SK-N-SH (cell line): Measurements from ENCODE around the gene C8A. TPM values are rescaled to one million over a fixed set of nuclear protein-coding genes. Genes with fewer than 3 reads are reported as not detected.

Experiments
- CTCF ChIA-PET: fragments of 300-600, 350-600 bp; formaldehyde crosslinking; extraction: SDS; loops from one replicate; lab custom pipeline; 2021; lab: Yijun Ruan, JAX
- POLR2A ChIA-PET: fragments of 350-600 bp; sonication (Branson Sonifier 250); formaldehyde crosslinking; extraction: SDS; loops from one replicate; lab custom pipeline; 2020; ENCODE audit warnings: antibody characterized with exemption, inconsistent platforms; lab: Yijun Ruan, JAX
- DNase-seq: peaks from one replicate; pipeline ENCODE4 v3.0.0; 2012
- H2AFZ ChIP-seq: fragments of 200-600 bp; sonication (generic); 2 replicates; pipeline ENCODE4 v1.8.1; 2016; ENCODE audit warnings: antibody characterized with exemption, mild to moderate bottlenecking, low read depth
- H3F3A ChIP-seq: fragments of 200-600 bp; sonication (generic); replicated peaks from 2 replicates; pipeline ENCODE3; 2016; ENCODE audit warnings: antibody characterized with exemption, mild to moderate bottlenecking; ENCODE audit not compliant: insufficient read depth
- H3K27ac ChIP-seq, 2 experiments: fragments of 200-500 bp in 1 of 2; fragments of 200-600 bp in 1 of 2; sonication (Bioruptor generic) in 1 of 2; sonication (generic), shearing (Covaris generic) in 1 of 2; 2 replicates each; pipeline versions ENCODE4 v1.5.1 to v1.6.1; 2014 to 2016; ENCODE audit warnings: low read depth in 2 of 2, inconsistent platforms in 1 of 2, low read length in 1 of 2, mild to moderate bottlenecking in 1 of 2, mixed read lengths in 1 of 2
- H3K27me3 ChIP-seq: fragments of 200-600 bp; sonication (generic), shearing (Covaris generic); 2 replicates; pipeline ENCODE4 v1.6.1; 2016; ENCODE audit warnings: mixed run types; ENCODE audit not compliant: insufficient read depth
- H3K36me3 ChIP-seq, 2 experiments: fragments of 200-500 bp in 1 of 2; fragments of 200-600 bp in 1 of 2; sonication (Bioruptor generic) in 1 of 2; sonication (generic) in 1 of 2; replicated peaks in 1 of 2; 2 replicates each; pipeline versions ENCODE3 to v1.5.1; 2014 to 2016; ENCODE audit warnings: low read length in 1 of 2, mild to moderate bottlenecking in 1 of 2; ENCODE audit not compliant: insufficient read depth in 2 of 2, control insufficient read depth in 1 of 2
- H3K4me1 ChIP-seq, 2 experiments: fragments of 200-500 bp in 1 of 2; fragments of 200-600 bp in 1 of 2; sonication (Bioruptor generic) in 1 of 2; sonication (generic), shearing (Covaris generic) in 1 of 2; 2 replicates each; pipeline versions ENCODE4 v1.5.1 to v1.6.1; 2014 to 2016; ENCODE audit warnings: low read depth in 1 of 2, low read length in 1 of 2, mixed run types in 1 of 2; ENCODE audit not compliant: insufficient read depth in 2 of 2, control insufficient read depth in 1 of 2
- H3K4me2 ChIP-seq: fragments of 200-600 bp; sonication (generic), shearing (Covaris generic); 2 replicates; pipeline ENCODE4 v1.6.1; 2017; ENCODE audit warnings: mixed run types
- H3K4me3 ChIP-seq, 2 experiments: fragments of 200-500 bp in 1 of 2; fragments of 200-600 bp in 1 of 2; sonication (Bioruptor generic) in 1 of 2; sonication (generic), shearing (Covaris generic) in 1 of 2; 2 replicates each; pipeline versions ENCODE4 v1.5.1 to v1.8.1; 2014 to 2016; ENCODE audit warnings: low read depth in 2 of 2, inconsistent platforms in 1 of 2, low read length in 1 of 2, mild to moderate bottlenecking in 1 of 2, mixed read lengths in 1 of 2, moderate library complexity in 1 of 2
- H3K79me2 ChIP-seq: fragments of 200-600 bp; sonication (generic); 2 replicates; pipeline ENCODE4 v1.8.1; 2017; ENCODE audit warnings: mild to moderate bottlenecking; ENCODE audit not compliant: insufficient read depth
- H3K9ac ChIP-seq: fragments of 200-600 bp; sonication (generic); 2 replicates; pipeline ENCODE4 v1.6.1; 2017; ENCODE audit warnings: mixed run types
- H3K9me2 ChIP-seq: fragments of 200-600 bp; sonication (generic); 2 replicates; pipeline ENCODE4 v1.6.1; 2017; ENCODE audit warnings: mixed run types
- H3K9me3 ChIP-seq: fragments of 200-600 bp; sonication (generic); 2 replicates; pipeline ENCODE4 v1.6.1; 2017; ENCODE audit warnings: mixed run types, mild to moderate bottlenecking, moderate library complexity
- H4K20me1 ChIP-seq: fragments of 200-600 bp; sonication (generic); 2 replicates; pipeline ENCODE4 v1.6.1; 2017; ENCODE audit warnings: mild to moderate bottlenecking, mixed run types; ENCODE audit not compliant: insufficient read depth
- CHD2 ChIP-seq: fragments of 150-350 bp; IDR thresholded peaks from 2 replicates; pipeline ENCODE4 v1.6.1; 2018; ENCODE audit warnings: low read length; ENCODE audit not compliant: partially characterized antibody
- EZH2phosphoT487 ChIP-seq: fragments of 200-600 bp; sonication (generic); IDR thresholded peaks from 2 replicates; pipeline ENCODE4 v1.6.1; 2017; ENCODE audit warnings: low read depth, mixed run types, mild to moderate bottlenecking, antibody characterized with exemption, moderate library complexity, borderline replicate concordance
- FOSL2 ChIP-seq: IDR thresholded peaks from 2 replicates; pipeline ENCODE4 v1.4.0; 2012; ENCODE audit warnings: low read depth, mild to moderate bottlenecking, moderate library complexity, borderline replicate concordance
- FOXM1 ChIP-seq: IDR thresholded peaks from 2 replicates; pipeline ENCODE4 v1.4.0; 2012; ENCODE audit warnings: low read depth, mild to moderate bottlenecking
- GABPA ChIP-seq: IDR thresholded peaks from 2 replicates; pipeline ENCODE4 v1.4.0; 2012; ENCODE audit warnings: low read depth, mild to moderate bottlenecking
- MEF2A ChIP-seq: IDR thresholded peaks from 2 replicates; pipeline ENCODE4 v1.4.0; 2012; ENCODE audit warnings: low read depth, borderline replicate concordance
- MXI1 ChIP-seq: IDR thresholded peaks from 2 replicates; pipeline ENCODE4 v1.6.1; 2012; ENCODE audit warnings: mild to moderate bottlenecking, low read depth, low read length, improper control_type of control experiment
- NFIC ChIP-seq: IDR thresholded peaks from 2 replicates; pipeline ENCODE4 v1.4.0; 2012; ENCODE audit warnings: borderline replicate concordance
- NRF1 ChIP-seq: IDR thresholded peaks from 2 replicates; pipeline ENCODE4 v1.6.1; 2012; ENCODE audit warnings: low read depth, mild to moderate bottlenecking, low read length
- POLR2AphosphoS5 ChIP-seq: IDR thresholded peaks from 2 replicates; pipeline ENCODE4 v1.6.1; 2012; ENCODE audit warnings: low read depth, low read length
- RCOR1 ChIP-seq: fragments of 150-350 bp; IDR thresholded peaks from 2 replicates; pipeline ENCODE4 v1.6.1; 2017; ENCODE audit warnings: antibody characterized with exemption, low read length
- RFX5 ChIP-seq: IDR thresholded peaks from 2 replicates; pipeline ENCODE4 v1.6.1; 2012; ENCODE audit warnings: mild to moderate bottlenecking, improper control_type of control experiment, low read length
- RXRA ChIP-seq: IDR thresholded peaks from 2 replicates; pipeline ENCODE4 v1.4.0; 2012; ENCODE audit warnings: low read depth, mild to moderate bottlenecking, borderline replicate concordance
- SIN3A ChIP-seq: IDR thresholded peaks from 2 replicates; pipeline ENCODE4 v1.6.1; 2012; ENCODE audit warnings: low read depth, mild to moderate bottlenecking, low read length, moderate library complexity, borderline replicate concordance
- TAF1 ChIP-seq: IDR thresholded peaks from 2 replicates; pipeline ENCODE4 v1.6.1; 2012; ENCODE audit warnings: low read depth, mild to moderate bottlenecking, low read length, moderate library complexity, borderline replicate concordance
- TCF12 ChIP-seq: IDR thresholded peaks from 2 replicates; pipeline ENCODE4 v1.4.0; 2012
- TEAD4 ChIP-seq: IDR thresholded peaks from 2 replicates; pipeline ENCODE4 v1.4.0; 2012; ENCODE audit warnings: mild to moderate bottlenecking, borderline replicate concordance; ENCODE audit not compliant: insufficient read depth
- YY1 ChIP-seq: IDR thresholded peaks from 2 replicates; pipeline ENCODE4 v1.4.0; 2012; ENCODE audit warnings: low read depth, mild to moderate bottlenecking
- WGBS: methylation state at CpG from one replicate; pipeline ENCODE4 v1.1.6; 2017; ENCODE audit warnings: low lambda C conversion rate; 5-methylcytosine and 5-hydroxymethylcytosine counted together
- polyA plus RNA-seq, 3 experiments: library from polyadenylated mRNA; depleted of rRNA; stranded (reverse); fragments of >200 nt; gene quantifications; 2 replicates each; pipeline ENCODE4 v1.2.3, GENCODE V29; 2012
- TF ChIP-seq, protein P1 (sequence below): IDR thresholded peaks from 2 replicates; pipeline ENCODE4 v1.4.0; 2012; ENCODE audit warnings: low read depth
- TF ChIP-seq, protein P2 (sequence below): IDR thresholded peaks from 2 replicates; pipeline ENCODE4; 2012
- TF ChIP-seq, protein P3 (sequence below): IDR thresholded peaks from 2 replicates; pipeline ENCODE4 v1.6.1; 2012; ENCODE audit warnings: mild to moderate bottlenecking, low read depth, low read length, moderate library complexity
- TF ChIP-seq, protein P4 (sequence below): IDR thresholded peaks from 2 replicates; pipeline ENCODE4 v1.4.0; 2012; ENCODE audit warnings: low read depth, borderline replicate concordance
- TF ChIP-seq, protein P5 (sequence below): fragments of 150-350 bp; IDR thresholded peaks from 2 replicates; pipeline ENCODE4 v1.6.1; 2016; ENCODE audit warnings: mild to moderate bottlenecking, low read depth, low read length

Gene C8A
- polyA plus RNA-seq, 1 of the 3 experiments (the other 2 are of a cell fraction) = not detected

DNA sequence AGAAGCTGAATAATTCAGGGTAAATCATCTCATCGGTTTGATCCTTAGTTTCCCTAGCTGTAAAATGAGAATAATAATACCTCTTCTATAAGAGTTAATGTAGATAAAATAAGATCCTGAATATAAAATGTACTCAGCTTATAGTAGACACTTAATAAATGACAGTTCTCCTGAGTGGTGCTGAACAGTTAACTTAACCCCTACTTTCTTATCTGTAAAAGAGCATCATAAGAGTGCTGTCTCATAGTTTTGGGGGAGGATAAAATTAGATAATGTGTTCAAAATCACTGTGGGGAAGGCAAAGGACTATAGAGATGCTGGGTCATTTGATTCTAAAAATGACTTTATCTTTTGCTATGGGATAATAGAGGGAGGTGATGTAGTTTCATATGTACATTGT, 593 bp downstream of the C8A start:
- H3K9me2 ChIP-seq = no peaks in the 10 kb centered on the region
- CTCF ChIA-PET = interaction anchor here (0.9 kb wide), 1 partner anchor 18 kb away, joined by 3 read pairs; no protein-coding TSS in a partner anchor
- H3K9me3 ChIP-seq = no peaks in the 10 kb centered on the region
- H3K27ac ChIP-seq = no peak overlapping the region
- H3K4me2 ChIP-seq = no peak overlapping the region
- no peak overlapping the region for H3K4me3 ChIP-seq
- no peaks in the 10 kb centered on the region for H3F3A ChIP-seq
- no peaks in the 10 kb centered on the region for H3K36me3 ChIP-seq
- no peak for DNase-seq
- H3K9ac ChIP-seq = no peak overlapping the region
- POLR2A ChIA-PET = no interaction called here
- H3K79me2 ChIP-seq = no peaks in the 10 kb centered on the region
- no peak for TF ChIP-seq NRF1
- TF ChIP-seq RFX5 = no peak
- no peak for TF ChIP-seq RCOR1
- TF ChIP-seq YY1 = no peak
- no peaks in the 10 kb centered on the region for H4K20me1 ChIP-seq
- no peaks in the 10 kb centered on the region for H3K4me1 ChIP-seq
- WGBS = 79% methylated on average over 1 of the region's 1 CpG
- H3K27me3 ChIP-seq = no peaks in the 10 kb centered on the region
- no peak overlapping the region for H2AFZ ChIP-seq

DNA sequence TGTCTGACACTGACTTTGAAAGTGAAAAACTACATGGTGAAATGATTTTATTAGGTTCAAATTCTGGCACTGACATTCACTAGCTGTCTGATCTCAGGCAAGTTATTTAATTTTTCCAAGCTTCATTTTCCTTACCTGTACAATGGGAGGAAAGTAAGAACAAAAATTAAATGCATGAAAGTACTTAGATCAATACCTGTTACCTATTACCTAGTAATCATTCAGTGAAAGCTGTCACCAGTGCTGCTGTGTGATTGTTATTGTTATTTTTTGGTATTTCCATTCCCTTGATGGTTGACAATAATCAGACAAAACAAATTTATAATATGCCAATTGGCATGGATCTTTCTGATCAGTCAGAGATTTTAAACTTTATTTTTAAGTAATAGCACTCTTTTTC, 1.6 kb downstream of the C8A start:
- H3K9ac ChIP-seq = no peak overlapping the region
- no peaks in the 10 kb centered on the region for H3K79me2 ChIP-seq
- H3K4me1 ChIP-seq = no peaks in the 10 kb centered on the region
- no peak for TF ChIP-seq MXI1
- TF ChIP-seq MEF2A = no peak
- no peak for TF ChIP-seq RXRA
- TF ChIP-seq TEAD4 = no peak
- TF ChIP-seq, protein P1, sequence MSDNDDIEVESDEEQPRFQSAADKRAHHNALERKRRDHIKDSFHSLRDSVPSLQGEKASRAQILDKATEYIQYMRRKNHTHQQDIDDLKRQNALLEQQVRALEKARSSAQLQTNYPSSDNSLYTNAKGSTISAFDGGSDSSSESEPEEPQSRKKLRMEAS = no peak
- TF ChIP-seq RFX5 = no peak
- TF ChIP-seq NFIC = no peak
- no peak for TF ChIP-seq FOXM1
- no peak for TF ChIP-seq SIN3A
- TF ChIP-seq, protein P2, sequence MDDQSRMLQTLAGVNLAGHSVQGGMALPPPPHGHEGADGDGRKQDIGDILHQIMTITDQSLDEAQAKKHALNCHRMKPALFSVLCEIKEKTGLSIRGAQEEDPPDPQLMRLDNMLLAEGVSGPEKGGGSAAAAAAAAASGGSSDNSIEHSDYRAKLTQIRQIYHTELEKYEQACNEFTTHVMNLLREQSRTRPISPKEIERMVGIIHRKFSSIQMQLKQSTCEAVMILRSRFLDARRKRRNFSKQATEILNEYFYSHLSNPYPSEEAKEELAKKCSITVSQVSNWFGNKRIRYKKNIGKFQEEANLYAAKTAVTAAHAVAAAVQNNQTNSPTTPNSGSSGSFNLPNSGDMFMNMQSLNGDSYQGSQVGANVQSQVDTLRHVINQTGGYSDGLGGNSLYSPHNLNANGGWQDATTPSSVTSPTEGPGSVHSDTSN = no peak
- TF ChIP-seq POLR2AphosphoS5 = no peak
- TF ChIP-seq CHD2 = no peak
- TF ChIP-seq, protein P3, sequence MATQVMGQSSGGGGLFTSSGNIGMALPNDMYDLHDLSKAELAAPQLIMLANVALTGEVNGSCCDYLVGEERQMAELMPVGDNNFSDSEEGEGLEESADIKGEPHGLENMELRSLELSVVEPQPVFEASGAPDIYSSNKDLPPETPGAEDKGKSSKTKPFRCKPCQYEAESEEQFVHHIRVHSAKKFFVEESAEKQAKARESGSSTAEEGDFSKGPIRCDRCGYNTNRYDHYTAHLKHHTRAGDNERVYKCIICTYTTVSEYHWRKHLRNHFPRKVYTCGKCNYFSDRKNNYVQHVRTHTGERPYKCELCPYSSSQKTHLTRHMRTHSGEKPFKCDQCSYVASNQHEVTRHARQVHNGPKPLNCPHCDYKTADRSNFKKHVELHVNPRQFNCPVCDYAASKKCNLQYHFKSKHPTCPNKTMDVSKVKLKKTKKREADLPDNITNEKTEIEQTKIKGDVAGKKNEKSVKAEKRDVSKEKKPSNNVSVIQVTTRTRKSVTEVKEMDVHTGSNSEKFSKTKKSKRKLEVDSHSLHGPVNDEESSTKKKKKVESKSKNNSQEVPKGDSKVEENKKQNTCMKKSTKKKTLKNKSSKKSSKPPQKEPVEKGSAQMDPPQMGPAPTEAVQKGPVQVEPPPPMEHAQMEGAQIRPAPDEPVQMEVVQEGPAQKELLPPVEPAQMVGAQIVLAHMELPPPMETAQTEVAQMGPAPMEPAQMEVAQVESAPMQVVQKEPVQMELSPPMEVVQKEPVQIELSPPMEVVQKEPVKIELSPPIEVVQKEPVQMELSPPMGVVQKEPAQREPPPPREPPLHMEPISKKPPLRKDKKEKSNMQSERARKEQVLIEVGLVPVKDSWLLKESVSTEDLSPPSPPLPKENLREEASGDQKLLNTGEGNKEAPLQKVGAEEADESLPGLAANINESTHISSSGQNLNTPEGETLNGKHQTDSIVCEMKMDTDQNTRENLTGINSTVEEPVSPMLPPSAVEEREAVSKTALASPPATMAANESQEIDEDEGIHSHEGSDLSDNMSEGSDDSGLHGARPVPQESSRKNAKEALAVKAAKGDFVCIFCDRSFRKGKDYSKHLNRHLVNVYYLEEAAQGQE = no peak
- TF ChIP-seq EZH2phosphoT487 = no peak
- TF ChIP-seq TCF12 = no peak
- no peak for TF ChIP-seq FOSL2
- TF ChIP-seq, protein P4, sequence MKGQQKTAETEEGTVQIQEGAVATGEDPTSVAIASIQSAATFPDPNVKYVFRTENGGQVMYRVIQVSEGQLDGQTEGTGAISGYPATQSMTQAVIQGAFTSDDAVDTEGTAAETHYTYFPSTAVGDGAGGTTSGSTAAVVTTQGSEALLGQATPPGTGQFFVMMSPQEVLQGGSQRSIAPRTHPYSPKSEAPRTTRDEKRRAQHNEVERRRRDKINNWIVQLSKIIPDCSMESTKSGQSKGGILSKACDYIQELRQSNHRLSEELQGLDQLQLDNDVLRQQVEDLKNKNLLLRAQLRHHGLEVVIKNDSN = no peak
- TF ChIP-seq GABPA = no peak
- TF ChIP-seq, protein P5, sequence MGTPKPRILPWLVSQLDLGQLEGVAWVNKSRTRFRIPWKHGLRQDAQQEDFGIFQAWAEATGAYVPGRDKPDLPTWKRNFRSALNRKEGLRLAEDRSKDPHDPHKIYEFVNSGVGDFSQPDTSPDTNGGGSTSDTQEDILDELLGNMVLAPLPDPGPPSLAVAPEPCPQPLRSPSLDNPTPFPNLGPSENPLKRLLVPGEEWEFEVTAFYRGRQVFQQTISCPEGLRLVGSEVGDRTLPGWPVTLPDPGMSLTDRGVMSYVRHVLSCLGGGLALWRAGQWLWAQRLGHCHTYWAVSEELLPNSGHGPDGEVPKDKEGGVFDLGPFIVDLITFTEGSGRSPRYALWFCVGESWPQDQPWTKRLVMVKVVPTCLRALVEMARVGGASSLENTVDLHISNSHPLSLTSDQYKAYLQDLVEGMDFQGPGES = no peak
- no peak for TF ChIP-seq TAF1
- ChIA-PET POLR2A (no interaction called here), CTCF (no interaction called here)
- no peak overlapping the region for H3K4me2 ChIP-seq
- H4K20me1 ChIP-seq = no peaks in the 10 kb centered on the region
- no peak overlapping the region for H2AFZ ChIP-seq
- H3K27ac ChIP-seq = no peak overlapping the region
- H3K36me3 ChIP-seq = no peaks in the 10 kb centered on the region
- no peaks in the 10 kb centered on the region for H3K9me3 ChIP-seq
- no peak for DNase-seq
- H3K4me3 ChIP-seq = no peak overlapping the region
- H3K9me2 ChIP-seq = no peaks in the 10 kb centered on the region
- H3K27me3 ChIP-seq = no peaks in the 10 kb centered on the region
- H3F3A ChIP-seq = no peaks in the 10 kb centered on the region
